CD4-positive, alpha-beta T cell treated with Interleukin-15 for 1 hour (primary cell): ENCODE data around the gene OR14C36.
"Not testable (repeated sequence)": the region's sequence is repeated elsewhere in the genome, so short reads cannot be mapped to it uniquely, and the experiment has no call there.

Experiments used
- DNase-seq: peaks from one replicate; pipeline ENCODE4 v3.0.0-alpha.2; 2020

Gene OR14C36, protein sequence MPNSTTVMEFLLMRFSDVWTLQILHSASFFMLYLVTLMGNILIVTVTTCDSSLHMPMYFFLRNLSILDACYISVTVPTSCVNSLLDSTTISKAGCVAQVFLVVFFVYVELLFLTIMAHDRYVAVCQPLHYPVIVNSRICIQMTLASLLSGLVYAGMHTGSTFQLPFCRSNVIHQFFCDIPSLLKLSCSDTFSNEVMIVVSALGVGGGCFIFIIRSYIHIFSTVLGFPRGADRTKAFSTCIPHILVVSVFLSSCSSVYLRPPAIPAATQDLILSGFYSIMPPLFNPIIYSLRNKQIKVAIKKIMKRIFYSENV

DNA sequence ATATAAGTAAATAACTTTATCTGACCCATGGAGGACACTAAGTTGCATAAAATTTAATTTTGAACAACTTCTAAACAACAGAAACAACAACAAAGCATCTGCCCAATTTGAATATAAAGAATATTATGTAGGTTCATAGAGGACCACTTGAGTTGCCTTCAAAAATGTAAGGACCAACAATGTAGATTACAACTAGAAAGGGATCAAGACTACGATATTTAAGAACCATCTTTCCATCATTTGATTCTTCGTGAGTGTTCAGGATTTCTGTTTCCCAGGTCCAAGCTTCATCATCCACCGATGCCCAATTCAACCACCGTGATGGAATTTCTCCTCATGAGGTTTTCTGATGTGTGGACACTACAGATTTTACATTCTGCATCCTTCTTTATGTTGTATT lies at the start of gene OR14C36:
Gene OR14C36, plus strand, starts transcription at position 301 of the 400 bp plus-strand sequence. Its CDS starts 0 bp downstream, at position 301.
- DNase-seq = no peak

DNA sequence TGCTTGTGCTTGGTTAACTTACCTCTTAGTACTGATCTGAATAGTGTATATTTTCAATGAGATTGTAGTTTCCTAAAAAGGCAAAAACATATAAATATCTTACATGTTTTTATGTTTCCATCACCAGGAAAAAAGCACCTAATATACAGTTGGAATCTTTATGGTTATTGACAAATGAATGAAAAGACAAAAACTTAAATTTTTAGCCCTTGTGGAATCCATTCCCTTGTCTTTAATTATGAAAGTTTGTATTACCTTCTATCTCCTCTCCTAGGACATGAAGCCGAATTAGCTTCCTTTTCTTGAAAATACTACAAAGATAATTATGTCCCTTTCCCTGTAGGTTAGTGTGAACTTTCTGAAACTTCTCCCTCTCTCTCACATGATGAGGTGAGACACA lies 45.3 kb upstream of the OR14C36 start, which contains the start of gene OR2T12:
Gene OR2T12, minus strand, starts transcription at position 101 of the 400 bp plus-strand sequence. CDS start 7,846 bp downstream, outside the sequence.
- DNase-seq = no peak

DNA sequence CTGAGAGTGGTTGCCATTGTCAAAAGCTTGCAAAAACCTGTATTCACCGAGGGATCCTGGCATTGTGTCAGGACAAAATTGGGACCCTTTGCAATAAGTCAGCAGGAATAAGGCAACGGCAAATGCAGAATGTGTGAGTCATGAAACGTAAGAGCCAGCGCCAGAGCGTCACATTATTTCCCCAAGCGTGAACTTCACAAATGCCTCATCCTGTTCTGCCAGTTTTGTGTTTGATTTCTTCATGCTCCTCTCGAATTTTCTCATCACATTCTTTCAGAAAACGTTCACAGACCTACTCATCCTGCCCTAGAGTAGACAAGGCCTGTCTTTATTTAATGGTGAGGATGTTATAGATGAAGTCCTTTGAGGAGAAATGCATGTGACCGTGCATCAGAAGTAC lies 42.9 kb upstream of the OR14C36 start:
- not testable (repeated sequence) for DNase-seq

DNA sequence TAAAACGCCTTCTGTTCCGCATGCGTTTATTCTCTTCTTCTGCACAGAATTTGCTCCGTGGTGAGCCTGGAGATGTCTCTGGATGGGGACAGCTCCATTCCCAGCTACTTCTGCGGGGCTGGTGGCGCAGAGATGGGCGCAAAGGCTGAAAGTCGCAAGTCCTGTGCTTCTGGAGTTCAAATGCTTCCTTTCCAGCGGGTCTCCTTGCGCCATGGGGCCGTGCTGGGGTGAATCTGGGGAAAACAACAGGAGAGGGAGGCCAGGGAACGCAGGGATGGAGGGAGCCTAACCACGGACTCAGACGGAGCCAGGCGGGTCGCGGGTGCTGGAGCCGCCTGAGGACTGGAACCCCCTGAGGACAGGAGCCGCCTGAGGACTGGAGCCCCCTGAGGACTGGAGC lies 42.5 kb upstream of the OR14C36 start:
- DNase-seq = no peak

DNA sequence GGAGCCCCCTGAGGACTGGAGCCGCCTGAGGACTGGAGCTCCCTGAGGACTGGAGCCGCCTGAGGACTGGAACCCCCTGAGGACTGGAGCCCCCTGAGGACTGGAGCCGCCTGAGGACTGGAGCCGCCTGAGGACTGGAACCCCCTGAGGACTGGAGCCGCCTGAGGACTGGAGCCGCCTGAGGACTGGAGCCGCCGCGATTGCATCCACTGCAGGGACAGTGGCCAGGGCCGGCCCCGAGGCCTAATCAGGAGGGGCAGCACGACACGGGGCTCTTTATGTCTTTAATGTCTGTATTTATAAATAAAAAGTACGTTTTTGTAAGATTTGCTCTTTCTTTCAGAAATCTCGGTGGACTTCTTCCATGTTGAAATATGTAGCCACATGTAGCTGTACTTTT lies 41.8 kb upstream of the OR14C36 start:
- DNase-seq = not testable (repeated sequence)

DNA sequence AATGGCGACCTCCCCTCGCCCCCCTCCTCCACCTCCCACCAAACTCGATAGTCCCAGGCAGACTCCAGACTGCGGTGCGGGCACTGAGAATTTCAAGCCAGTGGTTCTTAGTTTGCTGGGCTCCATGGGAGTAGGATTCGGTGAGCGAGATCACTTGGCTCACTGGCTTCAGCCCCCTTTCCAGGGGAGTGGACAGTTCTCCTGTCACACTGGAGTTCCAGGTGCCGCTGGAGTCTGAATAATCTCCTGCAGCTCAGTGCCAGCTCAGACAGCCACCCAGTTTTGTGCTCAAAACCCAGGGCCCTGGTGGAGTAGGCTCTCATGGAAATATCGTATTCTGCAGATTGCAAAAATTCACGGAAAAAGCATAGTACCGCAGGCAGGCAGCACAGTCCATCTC lies 31.8 kb upstream of the OR14C36 start:
- no peak for DNase-seq

DNA sequence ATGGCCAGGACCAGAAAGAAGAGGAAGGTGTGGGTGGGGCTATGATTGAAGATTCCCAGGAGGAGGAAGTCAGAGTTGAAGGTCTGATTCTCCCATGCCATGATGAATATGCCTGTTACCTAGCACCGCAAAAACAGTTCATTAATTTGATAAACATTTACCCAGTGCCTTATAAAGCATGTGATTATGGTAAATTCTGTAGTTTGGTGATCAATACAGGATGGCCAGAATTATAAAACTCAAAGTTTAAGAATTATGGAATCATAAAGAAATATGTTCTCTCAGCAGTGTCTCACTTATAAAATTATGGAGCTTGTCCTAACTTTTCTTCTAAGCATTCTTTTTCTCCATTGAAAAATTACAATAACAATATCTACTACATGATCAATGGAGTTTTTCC lies 24.1 kb upstream of the OR14C36 start, which contains the start of gene OR2M7:
Gene OR2M7, minus strand, starts transcription at position 101 of the 400 bp plus-strand sequence. Its CDS starts 0 bp downstream, at position 101.
- no peak for DNase-seq

DNA sequence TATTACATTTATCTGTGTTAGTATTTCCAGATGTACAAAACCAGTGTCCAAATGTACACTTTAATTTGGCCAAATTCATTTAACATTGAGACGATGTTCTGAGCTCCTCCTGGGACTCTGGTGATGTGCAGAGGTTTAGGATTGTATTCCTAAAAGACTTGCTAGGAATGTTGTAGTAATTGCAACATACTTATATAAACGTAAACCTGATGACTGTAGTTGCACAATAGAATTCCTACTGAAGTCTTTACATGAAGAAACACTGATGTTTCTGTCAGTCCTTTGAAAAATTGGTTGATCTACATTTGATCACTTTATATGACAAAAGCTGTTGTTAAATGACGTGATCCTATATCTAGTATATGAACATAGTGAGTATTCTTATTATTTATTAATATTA lies 5.1 kb upstream of the OR14C36 start:
- no peak for DNase-seq

DNA sequence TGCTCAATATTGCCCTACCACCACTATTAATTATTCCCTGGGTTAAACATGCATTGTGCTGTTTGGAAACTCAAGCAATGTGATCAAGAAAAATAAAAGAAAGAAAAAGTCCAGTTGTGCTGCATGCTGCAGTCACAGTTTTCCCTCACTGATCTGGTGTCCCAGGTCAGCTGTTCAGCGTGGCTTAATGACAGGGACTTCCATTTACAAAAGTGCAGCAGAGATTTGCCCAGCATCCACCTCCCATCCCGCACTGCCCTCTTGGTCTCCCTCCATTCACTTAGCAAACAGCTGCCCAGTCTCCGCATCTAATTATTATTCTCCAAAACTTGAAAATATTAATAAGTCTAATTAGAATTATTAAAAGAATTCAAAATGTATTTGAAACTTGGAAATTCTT lies 10.8 kb downstream of the OR14C36 start:
- DNase-seq = no peak

DNA sequence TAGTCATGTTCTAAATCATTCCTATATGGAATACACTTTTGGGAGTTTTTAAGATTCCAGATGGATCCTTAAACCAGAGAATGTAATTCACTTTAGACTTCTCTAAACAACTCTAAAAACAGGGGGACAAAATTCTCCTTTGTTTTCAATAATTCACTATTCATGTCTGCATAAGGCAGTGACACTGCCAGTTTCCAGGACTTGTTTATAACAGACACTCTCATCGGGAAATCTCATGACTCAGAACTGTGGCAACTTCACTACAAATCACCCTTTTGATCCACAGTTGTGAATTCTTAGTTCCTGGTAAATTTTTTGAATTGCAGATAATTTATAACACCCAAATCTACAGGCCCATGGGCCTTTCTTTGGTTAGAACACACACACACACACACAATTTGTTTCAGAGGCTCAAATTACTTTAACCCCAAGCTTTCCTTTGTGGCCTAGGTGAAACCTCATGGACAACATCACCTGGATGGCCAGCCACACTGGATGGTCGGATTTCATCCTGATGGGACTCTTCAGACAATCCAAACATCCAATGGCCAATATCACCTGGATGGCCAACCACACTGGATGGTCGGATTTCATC lies 12.6 kb downstream of the OR14C36 start, which contains the start of gene OR2T4:
Gene OR2T4, plus strand, starts transcription at position 545 of the 595 bp plus-strand sequence. Its CDS starts 0 bp downstream, at position 545.
- no peak for DNase-seq

DNA sequence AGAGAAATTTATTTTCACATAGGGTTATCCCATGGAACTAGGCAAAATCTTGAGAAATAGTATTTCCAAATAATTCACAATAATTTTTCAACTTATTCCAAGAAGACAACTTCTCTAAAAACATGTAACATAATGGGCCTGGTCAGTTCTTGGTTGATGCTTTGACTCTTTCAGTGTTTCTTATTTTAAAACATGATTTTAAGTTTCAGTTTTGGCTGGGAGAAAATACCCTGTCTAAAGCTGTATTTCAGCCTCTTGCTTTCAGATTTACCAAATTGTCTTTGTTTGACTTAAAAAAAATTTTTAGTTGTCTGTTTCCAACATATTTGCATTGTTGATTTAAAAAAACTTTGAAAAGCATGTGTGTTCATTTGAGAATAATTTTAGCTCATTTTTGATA lies 18.0 kb downstream of the OR14C36 start:
- DNase-seq = no peak

DNA sequence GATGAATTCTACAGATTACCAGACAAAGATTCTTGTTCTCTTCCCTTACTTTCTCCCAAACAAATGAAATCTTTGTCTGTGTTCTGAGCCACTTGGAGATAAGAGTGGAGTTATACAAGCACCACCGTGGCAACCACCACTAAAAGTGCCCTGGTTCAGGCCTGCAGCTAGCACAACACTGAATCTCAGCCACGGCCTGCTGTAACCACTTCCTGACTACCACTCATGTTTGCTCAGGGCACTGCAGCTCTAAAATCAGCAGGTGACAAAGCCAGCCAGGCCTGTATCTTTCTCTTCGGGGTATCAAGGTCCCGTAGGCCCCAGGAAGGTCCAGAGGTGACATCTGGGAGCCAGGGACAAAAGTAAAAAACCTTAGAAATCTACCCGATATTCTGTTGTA lies 23.8 kb downstream of the OR14C36 start:
- no peak for DNase-seq

DNA sequence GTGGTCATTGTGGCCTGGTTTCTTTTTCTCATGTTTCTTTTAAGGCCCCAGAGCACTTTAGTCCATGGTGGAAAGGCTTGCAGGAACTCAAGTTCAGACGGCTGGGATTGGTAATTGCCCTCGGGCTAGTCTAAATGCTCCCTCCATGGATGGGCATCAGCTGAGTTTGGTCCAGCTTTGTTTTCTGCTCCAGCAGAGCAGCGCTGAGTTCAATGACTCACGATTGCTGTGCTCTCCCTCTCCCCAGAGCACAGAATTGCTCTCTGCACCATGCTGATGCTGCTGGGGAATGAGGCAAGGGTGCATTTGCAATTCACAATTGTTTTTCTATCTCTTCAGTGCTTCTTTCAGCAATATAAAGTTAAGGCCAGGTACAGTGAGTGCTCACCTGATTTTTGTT lies 25.2 kb downstream of the OR14C36 start:
- no peak for DNase-seq

DNA sequence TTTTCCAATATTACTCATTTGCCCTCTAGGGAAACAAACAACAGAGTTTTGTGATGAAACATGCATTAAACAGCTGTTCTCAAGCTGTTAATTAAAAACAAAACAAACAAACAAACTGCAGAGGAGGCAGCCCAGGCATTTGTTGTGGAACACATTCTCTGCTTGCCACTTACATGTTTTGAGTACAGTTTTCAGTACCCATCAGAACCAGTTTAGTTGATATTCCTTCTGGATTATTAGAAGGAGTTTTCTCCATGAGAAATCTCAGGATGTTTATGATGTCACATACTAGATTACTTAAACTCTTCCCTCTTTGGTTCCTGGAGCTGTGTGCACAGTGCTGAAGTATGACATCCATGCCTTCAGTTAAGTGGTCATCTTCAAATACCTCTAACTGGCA lies 26.9 kb downstream of the OR14C36 start, which contains the start of gene OR2T6:
Gene OR2T6, plus strand, starts transcription at position 301 of the 400 bp plus-strand sequence. CDS start 11,863 bp downstream, outside the sequence.
- DNase-seq = no peak

DNA sequence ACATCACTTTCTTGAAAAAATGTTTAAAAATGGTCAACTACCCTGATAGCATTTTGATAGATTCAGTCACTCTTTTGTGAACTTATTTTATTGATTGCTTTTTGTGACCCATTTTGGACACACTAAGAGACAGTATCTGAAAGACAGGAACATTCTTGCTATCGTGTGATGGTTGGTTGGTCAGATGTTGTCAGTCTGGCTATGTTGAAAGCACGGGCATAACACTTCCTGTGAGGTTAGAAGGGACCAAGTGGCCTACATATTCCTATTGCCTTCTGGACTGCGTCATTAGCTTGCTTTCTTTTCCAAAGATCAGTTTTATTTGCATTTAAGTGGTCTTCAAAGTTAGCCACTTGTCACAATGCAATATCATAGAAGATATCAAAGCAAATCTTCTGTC lies 28.3 kb downstream of the OR14C36 start:
- no peak for DNase-seq

DNA sequence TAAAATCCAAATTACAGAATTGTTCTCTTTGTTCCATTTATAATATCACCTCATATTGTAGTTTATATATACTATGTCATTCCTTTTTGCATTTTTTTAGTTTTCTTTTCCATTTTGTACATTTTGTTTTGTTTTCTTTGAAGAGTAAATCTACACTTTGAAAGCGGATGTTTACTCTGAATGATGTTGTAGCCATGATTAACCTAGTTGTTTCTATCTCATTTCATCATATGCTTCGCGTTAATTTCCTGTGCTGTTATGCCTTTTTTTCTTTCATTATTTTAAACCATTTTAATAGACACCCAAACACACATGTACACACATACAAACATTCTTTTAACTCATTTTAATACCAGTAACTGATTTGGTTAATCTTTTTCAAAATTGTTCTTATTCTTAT lies 32.3 kb downstream of the OR14C36 start:
- DNase-seq = no peak

DNA sequence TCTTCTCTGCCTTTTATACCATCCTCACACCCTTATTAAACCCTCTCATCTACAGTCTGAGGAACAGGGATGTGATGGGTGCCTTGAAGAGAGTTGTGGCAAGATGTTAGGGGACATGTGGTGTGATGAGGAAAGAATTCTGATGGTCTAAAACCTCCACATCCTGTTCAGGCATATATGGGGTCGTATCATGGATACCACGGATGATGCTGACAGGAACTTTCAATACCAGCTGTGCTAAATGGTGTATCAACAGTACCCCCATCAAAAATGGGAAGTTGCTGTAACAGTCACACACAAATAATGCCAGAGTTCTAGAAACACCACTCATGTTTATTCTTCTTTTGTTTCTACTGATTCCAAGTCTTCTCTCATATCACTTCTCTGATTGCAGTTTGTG lies 39.9 kb downstream of the OR14C36 start:
- DNase-seq = no peak

DNA sequence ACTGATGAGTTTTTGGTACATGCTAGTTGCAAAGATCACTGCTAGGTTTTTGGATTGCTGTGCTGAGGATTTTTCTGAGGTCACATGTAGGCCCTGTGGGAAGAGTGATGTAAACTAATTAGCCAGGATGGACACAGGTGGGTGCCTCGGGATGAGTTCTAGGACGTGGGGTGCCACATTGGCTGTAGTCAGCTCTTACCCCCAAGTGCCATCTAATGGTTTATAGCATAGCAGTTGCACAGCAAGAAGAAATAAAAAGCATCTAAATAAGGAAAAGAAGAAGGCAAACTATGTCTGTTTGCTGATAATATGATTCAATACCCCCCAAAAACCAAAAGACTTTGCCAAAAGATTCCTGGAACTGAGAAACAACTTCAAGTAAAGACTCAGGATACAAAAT lies 44.5 kb downstream of the OR14C36 start:
- DNase-seq = no peak
